Activated B cell treated with CpG ODN at 0.5 μM for 24 hours (primary cell): ENCODE results near the gene GPR155. TPM values are rescaled to one million over a fixed set of nuclear protein-coding genes. Genes with fewer than 3 reads are reported as not detected.

ENCODE experiments used
- ATAC-seq: fragments of 200-7000 bp; cut with Tn5 transposase; one replicate; pipeline ENCODE4 v1.10.0; 2021; ENCODE audit warnings: low read depth, mild to moderate bottlenecking, moderate library complexity
- CTCF ChIA-PET: fragments of 350-600 bp; sonication (Branson Sonifier 250); formaldehyde crosslinking; loops from one replicate; lab custom pipeline; 2021; ENCODE audit warnings: antibody characterized with exemption; lab: Charles Lee
- POLR2A ChIA-PET: fragments of 350-600 bp; sonication (Branson Sonifier 250); formaldehyde crosslinking; loops from one replicate; lab custom pipeline; 2021; ENCODE audit warnings: antibody characterized with exemption; lab: Charles Lee
- DNase-seq: peaks from one replicate; pipeline ENCODE4 v3.0.0; 2022
- H3K27ac Mint-ChIP-seq: one replicate; pipeline ENCODE4 v1.8.0; 2020; ENCODE audit warnings: mixed read lengths
- H3K27me3 Mint-ChIP-seq: one replicate; pipeline ENCODE4 v1.8.0; 2021; ENCODE audit warnings: mixed read lengths
- H3K36me3 Mint-ChIP-seq: one replicate; pipeline ENCODE4 v1.8.0; 2021; ENCODE audit warnings: low read depth, mixed read lengths
- H3K4me1 Mint-ChIP-seq: one replicate; pipeline ENCODE4 v1.8.0; 2021; ENCODE audit warnings: mixed read lengths
- H3K4me3 Mint-ChIP-seq: one replicate; pipeline ENCODE4 v1.8.0; 2020; ENCODE audit warnings: mild to moderate bottlenecking, mixed read lengths
- H3K9me3 Mint-ChIP-seq: one replicate; pipeline ENCODE4 v1.8.0; 2020; ENCODE audit warnings: mixed read lengths
- intact Hi-C: fragments of 100-400 bp; cut with micrococcal nuclease; formaldehyde crosslinking; loops from one replicate; pipeline ENCODE4 v1.15.1; 2024
- total RNA-seq: library from RNA; stranded (reverse); gene quantifications from 2 replicates; pipeline ENCODE4 v1.2.3, GENCODE V29; 2022
- TF ChIP-seq, protein P1 (sequence below): fragments of 200-600 bp; IDR thresholded peaks from one replicate; pipeline ENCODE4 v1.8.0; 2022; ENCODE audit warnings: antibody characterized with exemption, mild to moderate bottlenecking

Gene GPR155
- total RNA-seq, 1 donor from 2014 or later, result 2.8 TPM

- H3K4me3 Mint-ChIP-seq, result no peak overlapping the region
- ATAC-seq (no peak), DNase-seq (no peak)
- no peaks in the 10 kb centered on the region for H3K27me3 Mint-ChIP-seq
- peaks cover 29% of the 10 kb centered on the region for H3K36me3 Mint-ChIP-seq
- H3K27ac Mint-ChIP-seq, result no peak overlapping the region
- intact Hi-C loops, result no loop called here
- TF ChIP-seq, protein P1, sequence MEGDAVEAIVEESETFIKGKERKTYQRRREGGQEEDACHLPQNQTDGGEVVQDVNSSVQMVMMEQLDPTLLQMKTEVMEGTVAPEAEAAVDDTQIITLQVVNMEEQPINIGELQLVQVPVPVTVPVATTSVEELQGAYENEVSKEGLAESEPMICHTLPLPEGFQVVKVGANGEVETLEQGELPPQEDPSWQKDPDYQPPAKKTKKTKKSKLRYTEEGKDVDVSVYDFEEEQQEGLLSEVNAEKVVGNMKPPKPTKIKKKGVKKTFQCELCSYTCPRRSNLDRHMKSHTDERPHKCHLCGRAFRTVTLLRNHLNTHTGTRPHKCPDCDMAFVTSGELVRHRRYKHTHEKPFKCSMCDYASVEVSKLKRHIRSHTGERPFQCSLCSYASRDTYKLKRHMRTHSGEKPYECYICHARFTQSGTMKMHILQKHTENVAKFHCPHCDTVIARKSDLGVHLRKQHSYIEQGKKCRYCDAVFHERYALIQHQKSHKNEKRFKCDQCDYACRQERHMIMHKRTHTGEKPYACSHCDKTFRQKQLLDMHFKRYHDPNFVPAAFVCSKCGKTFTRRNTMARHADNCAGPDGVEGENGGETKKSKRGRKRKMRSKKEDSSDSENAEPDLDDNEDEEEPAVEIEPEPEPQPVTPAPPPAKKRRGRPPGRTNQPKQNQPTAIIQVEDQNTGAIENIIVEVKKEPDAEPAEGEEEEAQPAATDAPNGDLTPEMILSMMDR, result no peak
- POLR2A ChIA-PET, result no interaction called here
- peaks cover 8% of the 10 kb centered on the region for H3K4me1 Mint-ChIP-seq
- H3K9me3 Mint-ChIP-seq, result no peaks in the 10 kb centered on the region
- CTCF ChIA-PET, result no interaction called here
These were observed 86.0 kb downstream of the GPR155 start for GRCh38 chr2:174400853-174401252.

- Mint-ChIP-seq H3K4me3 (no peak overlapping the region), H3K27me3 (no peaks in the 10 kb centered on the region), H3K36me3 (peaks cover 36% of the 10 kb centered on the region), H3K27ac (no peak overlapping the region), H3K4me1 (peaks cover 21% of the 10 kb centered on the region), H3K9me3 (no peaks in the 10 kb centered on the region)
- ChIA-PET CTCF (interaction anchor here (0.6 kb wide), 1 partner anchor 64 kb away, joined by 3 read pairs; no protein-coding TSS in a partner anchor), POLR2A (no interaction called here)
- intact Hi-C loops, result loop anchor here (5.0 kb wide), 2 partner anchors 152 to 1842 kb away; partner anchors contain the start of genes OLA1 and PDK1
- TF ChIP-seq, protein P1, result no peak
- DNase-seq, result no peak
- no peak for ATAC-seq
These were observed 87.7 kb downstream of the GPR155 start for GRCh38 chr2:174399171-174399570.

DNA sequence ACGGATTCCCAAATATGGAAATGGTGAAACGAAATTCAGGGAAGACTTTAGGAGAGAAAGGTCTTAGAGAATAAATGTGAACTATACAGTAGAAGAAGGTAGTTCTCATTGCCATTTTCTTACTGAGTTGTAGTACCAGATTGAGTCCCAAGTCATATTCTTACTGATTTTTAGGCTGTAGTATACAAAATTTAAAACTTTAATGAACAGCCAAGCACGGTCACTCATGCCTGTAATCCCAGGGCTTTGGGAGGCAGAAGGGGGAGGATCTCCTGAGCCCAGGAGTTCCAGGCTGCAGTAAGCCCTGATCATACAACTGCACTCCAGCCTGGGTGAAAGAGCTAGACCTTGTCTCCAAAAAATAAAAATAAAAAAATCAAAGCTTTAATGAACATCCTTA is 89.1 kb downstream of the GPR155 start:
- POLR2A ChIA-PET, result no interaction called here
- Mint-ChIP-seq H3K36me3 (peaks cover 32% of the 10 kb centered on the region), H3K27ac (no peak overlapping the region), H3K4me1 (peaks cover 28% of the 10 kb centered on the region), H3K27me3 (no peaks in the 10 kb centered on the region), H3K9me3 (no peaks in the 10 kb centered on the region), H3K4me3 (no peak overlapping the region)
- no peak for ATAC-seq
- intact Hi-C loops, result loop anchor here (5.0 kb wide), 2 partner anchors 150 to 1840 kb away; partner anchors contain the start of genes OLA1 and PDK1
- CTCF ChIA-PET, result no interaction called here
- TF ChIP-seq, protein P1, result no peak
- DNase-seq, result no peak

- CTCF ChIA-PET, result interaction anchor here (0.8 to 1.5 kb wide), 2 partner anchors 9 to 52 kb away, joined by 3 read pairs; no protein-coding TSS in a partner anchor
- Mint-ChIP-seq H3K27ac (peak overlapping the region; percentile 98), H3K4me1 (peaks cover 33% of the 10 kb centered on the region), H3K4me3 (peak overlapping the region; percentile 100), H3K9me3 (no peaks in the 10 kb centered on the region), H3K36me3 (peaks cover 28% of the 10 kb centered on the region), H3K27me3 (no peaks in the 10 kb centered on the region)
- POLR2A ChIA-PET, result interaction anchor here (0.6 to 1.4 kb wide), 5 partner anchors 15 to 500 kb away, joined by 3 to 4 read pairs (median 3); no protein-coding TSS in a partner anchor
- TF ChIP-seq, protein P1, result no peak
- DNase-seq (no peak), ATAC-seq (peak; percentile 23)
- intact Hi-C loops, result loop anchor here (1.0 to 5.0 kb wide), 4 partner anchors 91 to 1839 kb away; partner anchors contain the start of genes GPR155, OLA1, PDK1 and SP3
These were observed 90.7 kb downstream of the GPR155 start for GRCh38 chr2:174395969-174396630.
